Astrocyte of the hippocampus (primary cell): ENCODE measurements around the gene KIF23.

Source experiments
- DNase-seq: peaks from one replicate; pipeline ENCODE4 v3.0.0; 2011; ENCODE audit warnings: low read depth, low spot score

Gene KIF23

DNA sequence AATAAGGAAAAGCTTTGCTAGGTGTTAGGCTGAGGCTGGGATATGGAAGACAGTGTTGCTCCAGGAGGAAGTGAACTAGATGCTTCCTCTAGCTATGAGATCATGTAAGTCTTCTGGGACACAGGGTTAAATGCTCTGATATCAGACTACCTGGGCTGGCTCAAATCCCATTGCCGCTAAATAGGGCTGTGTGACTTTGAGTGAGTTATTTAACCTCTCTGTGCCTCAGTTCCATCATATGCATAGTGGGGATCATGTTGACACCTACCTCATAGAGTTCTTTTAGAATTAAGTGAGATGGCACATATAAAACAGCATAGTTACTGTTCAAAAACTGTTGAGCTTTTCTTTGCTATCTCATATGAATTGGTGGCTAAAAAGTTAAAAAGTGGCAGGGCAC lies 51.1 kb downstream of the KIF23 start:
- no peak for DNase-seq

GRCh38 chr15:69466733-69467132 lies 52.6 kb downstream of the KIF23 start:
- DNase-seq: no peak

- no peak for DNase-seq
Measured at GRCh38 chr15:69467636-69468035, 53.5 kb downstream of the KIF23 start.

DNA sequence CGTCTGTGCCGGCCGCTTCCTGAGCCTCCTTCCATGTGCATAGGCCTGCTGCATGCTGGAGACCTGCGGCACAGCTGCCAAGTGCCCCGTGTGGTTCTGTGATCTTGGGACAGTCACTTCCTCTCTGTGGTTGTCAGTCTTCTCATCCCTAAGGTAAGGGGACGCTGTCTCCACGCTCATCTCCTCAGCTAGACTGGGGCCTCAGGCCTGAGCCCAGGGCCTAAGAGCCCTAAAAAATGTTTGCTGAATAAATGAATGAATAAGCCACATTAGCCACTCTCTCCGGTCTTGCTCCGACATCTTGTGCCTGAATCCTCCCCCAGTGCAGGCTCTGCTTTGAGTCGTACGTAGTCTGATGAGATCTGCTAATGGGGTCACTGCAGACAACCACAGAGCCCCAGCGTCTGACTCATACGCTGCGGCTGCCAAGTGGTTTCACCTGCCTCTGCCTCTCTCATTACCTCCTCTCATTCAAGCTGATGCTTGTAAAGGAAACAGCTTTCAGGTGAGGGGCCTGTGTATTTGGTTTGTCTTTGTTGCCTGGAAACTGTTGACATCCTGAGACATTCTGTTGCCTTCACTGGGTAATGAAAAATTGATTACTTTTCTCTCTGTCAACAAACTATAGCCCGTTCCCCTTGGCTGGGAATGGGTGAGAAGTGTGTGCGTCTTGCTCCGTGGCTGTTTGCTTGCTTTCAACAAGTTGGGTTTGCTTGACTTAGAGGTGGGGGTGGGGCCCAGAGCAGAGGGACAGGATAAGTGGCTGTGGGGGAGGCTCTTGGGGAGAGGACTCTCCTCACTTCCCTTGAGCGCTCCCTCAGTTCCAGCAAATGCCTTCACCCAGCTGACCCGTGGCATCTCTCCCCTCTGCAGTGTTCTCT lies 54.3 kb downstream of the KIF23 start:
- peak; percentile 89 for DNase-seq

DNA sequence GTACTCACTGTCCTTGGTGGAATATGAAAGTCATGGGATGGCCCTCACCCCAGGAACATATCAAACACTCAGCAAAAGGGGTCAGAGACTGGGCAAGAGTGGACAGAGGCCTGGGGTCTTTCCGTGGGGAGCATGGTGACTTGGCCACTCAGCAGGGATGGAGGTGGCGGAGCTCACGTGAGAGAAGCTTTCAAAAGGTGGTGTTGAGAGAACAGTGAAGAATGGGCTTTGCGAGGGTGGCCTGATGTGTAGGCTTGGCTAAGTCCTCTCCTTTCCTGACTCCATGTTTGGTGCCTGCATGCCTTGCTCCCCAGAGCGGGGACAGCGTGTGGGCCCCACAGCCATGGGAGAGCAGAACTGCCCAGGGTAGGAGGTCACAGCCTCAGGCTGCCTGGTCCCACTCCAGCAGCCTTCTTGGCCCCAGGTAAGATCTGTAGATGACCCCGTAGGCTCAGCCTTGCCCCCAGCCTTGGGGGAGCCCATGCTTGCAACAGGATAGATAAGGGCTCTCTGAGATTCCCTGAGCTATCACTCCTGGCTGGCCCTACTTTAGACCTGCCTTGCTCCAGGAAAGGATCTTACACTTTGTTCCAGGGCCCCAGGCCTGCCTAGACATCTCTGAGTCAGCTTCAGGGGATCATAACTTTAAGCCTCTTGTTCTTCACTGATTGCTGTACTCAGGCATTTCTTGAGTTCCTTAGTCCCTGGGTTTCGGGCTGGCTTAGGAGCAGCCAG lies 55.5 kb downstream of the KIF23 start:
- peak; percentile 47 for DNase-seq

- no peak for DNase-seq
Measured at GRCh38 chr15:69472046-69472445, 57.9 kb downstream of the KIF23 start.

DNA sequence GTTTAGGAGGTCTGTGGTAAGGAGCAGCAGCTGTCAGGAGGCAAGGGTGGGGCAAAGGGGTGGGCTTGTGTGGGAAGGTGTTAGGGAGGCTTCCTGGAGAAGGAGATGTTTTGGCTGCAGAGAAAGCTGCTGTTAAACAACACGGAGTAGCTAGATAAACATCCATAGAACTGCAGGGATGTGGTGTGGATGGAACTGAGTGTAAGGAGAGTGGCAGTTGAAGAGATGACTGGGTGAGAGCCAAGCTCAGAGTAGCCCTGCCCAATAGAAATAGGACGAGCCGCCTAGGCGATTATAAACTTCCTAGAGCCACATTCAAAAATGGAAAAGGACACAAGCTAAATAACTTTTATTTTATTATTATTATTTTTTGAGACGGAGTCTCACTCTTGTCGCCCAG lies 58.4 kb downstream of the KIF23 start:
- no peak for DNase-seq

DNA sequence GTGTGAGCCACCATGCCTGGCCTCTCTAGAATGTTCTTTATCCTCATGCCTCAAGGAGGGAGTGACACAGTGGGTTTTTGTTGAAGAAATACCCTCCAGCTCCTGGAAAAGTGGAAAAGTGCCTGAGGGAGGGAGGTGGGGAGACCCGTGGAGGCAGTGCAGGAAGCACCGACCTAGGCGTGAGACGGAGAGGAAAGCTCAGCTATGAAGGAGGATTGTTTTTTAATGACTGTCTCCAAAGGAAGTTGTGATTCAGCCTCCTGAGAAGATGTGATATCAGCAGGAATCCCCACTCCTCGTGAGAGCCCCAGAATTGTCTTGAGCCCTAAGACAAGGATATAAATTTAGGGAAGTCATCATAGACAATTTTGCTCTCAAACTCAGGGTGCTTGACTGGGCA lies 60.1 kb downstream of the KIF23 start:
- DNase-seq: no peak

GRCh38 chr15:69474846-69475455 lies 60.8 kb downstream of the KIF23 start:
- no peak for DNase-seq

DNA sequence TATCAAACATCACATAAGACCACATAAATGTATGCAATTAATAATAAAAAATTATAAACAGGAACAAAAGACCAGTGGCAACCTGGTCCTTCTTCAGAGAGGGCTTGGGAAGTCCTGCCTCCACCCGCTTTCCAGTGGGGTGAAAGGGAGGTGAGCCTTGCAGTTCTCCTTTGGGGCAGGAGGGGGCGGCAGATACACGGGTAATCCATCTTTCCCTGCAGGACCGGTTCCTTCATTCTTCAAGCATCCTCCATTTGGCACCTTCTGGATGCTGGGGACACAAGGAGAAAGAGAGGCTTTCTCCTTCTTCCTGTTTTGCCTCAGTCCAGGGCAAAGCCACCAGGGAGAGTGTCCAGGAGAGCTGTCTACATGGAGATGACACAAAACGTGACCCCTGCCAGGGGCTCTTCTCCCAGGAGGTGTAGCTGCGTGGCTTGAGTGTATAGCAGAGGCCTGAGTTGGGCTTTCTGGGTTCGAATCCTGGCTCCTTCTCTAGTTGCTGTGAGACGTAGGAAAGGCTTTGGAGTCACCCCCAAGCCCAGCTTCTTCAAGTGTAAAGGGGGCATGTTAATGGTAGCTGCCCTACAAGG lies 61.7 kb downstream of the KIF23 start:
- DNase-seq: peak; percentile 89

DNA sequence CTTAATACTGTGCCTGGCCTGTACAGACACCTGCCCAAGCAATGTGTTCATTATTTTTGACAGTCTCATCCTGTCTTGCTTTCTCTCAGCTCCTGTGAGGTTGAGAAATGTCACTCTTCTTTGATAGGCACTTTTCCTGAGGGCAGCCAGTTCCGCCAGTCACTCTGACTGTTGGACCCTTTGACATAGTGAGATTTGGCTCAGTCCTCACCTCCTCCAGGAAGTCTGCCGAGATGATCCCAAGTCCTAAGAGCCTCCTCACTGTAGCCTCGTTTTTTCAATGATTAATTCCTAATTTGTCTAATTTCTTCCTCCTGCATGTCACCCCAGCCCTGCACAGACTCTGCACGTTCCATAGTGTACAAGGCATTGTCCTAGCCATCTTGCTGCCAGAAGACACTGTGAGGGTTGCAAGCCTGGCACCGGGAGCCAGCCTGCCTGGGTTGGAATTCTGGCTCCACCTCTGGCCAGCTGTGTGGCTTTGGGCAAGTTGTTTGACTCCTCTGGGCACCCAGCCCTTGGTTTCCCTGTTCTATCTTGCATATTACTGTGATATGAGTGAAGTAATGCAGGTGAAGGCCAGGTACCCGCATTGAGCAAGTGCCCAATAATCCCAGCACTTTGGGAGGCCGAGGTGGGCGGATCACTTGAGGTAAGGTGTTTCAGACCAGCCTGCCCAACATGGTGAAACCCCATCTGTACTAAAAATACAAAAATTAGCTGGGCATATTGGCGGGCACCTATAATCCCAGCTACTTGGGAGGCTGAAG lies 62.7 kb downstream of the KIF23 start:
- no peak for DNase-seq

DNA sequence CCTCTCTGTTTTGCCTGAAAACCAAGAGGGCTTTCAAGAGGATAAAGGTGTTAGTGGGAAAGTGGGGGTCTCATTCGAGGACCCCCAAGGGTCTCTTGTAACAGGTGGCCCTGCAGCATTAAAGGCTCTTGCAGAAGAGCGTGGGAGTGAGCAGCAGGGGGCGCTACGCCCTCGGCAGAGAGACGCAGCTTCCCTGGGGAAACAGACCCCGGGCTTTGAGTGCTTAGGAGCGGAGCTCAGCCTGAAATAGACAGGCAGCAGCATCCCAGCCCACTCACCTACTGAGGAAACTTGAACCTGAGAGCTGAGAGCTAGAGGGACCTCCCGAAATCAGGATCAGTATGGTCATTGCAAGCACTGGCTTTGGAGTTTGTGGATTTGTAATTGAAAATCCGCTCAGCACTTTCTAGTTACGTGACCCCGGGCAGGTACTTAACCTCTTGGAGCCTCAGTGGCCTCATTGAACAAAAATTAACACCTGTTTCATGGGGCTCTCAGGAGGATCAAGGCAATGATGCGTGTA lies 64.2 kb downstream of the KIF23 start:
- peak; percentile 84 for DNase-seq

DNA sequence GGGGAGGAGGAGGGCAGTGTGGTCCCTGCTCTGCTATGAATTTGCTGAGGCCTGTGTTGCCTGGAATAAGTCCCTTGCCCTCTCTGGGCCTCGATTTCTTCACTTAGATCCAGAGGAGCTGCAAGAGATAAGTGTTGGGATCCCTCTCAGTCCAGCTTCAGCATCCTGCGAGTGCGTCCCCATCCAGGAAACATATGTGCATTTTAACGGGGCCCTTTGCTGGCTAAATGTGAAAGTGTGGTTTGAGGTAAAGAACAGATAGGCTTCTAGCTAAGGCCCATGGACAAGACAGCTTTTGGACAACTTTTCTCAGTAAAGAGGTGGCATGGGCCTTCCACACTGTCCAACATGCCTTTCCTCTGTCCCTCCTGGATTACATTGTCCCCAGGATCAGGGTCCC lies 64.9 kb downstream of the KIF23 start:
- no peak for DNase-seq

DNA sequence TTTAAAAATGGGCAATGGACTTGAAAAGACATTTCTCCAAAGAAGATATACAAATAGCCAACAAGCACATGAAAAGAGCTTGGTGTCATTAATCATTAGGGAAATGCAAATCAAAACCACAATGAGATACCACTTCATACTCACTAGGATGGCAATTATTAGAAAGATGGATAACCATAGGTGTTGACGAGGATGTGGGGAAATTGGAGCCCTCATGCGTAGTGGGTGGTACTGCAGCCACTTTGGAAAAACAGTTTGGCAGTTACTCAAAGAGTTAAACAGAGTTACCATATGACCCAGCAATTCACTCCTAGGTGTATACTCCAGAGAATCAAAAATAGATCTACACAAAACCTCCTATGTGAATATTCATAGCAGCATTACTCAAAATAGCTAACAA lies 65.8 kb downstream of the KIF23 start:
- DNase-seq: no peak

GRCh38 chr15:69480932-69481331 lies 66.8 kb downstream of the KIF23 start:
- DNase-seq: no peak

- DNase-seq: no peak
Measured at GRCh38 chr15:69482686-69483256, 68.6 kb downstream of the KIF23 start.

GRCh38 chr15:69484837-69485236 lies 70.7 kb downstream of the KIF23 start:
- DNase-seq: peak; percentile 28

DNA sequence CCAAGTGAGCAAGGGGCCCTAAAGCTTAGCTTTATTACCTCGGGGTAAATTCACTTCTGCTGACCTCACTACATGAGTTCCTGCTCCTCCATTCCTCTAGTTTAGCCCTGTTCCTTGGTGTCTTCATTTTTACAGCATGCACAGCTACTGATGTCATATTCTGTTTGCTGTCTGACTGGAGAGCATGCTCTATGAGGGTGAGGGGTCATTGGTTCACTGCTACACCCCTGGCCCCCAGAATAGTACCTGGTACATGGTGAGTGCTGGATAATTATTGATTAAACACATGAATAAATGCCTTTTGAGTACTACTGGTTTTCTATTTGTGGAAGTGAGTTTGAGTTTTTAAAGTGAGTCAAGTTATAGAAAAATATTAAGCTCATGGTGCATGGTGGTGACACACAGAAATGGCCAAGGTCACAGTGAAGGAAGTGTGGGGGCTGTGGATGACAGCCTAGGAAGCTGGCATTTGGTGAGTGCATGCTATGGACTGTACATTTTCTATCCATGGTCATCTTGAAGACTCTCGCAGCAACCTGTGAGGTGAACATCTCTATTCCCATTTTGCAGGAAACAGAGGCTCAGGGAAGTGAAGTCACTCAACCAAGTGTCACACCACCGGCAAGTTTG lies 72.4 kb downstream of the KIF23 start:
- no peak for DNase-seq

- DNase-seq: peak; percentile 86
Measured at GRCh38 chr15:69489073-69489571, 75.0 kb downstream of the KIF23 start.
